H9 (cell line): ENCODE data around the gene CABLES2. TPM values are rescaled to one million over a fixed set of nuclear protein-coding genes. Genes with fewer than 3 reads are reported as not detected.

Experiments
- DNase-seq: peaks from one replicate; pipeline ENCODE4 v3.0.0-alpha.2; 2017
- H2AFZ ChIP-seq: one replicate; pipeline ENCODE4 v1.6.1; 2013; ENCODE audit warnings: mild to moderate bottlenecking, low read length, control low read depth, moderate library complexity
- H2AK5ac ChIP-seq: 2 replicates; pipeline ENCODE4 v1.6.1; 2013; ENCODE audit warnings: low read length, control low read depth, mixed read lengths; ENCODE audit not compliant: insufficient read length
- H2BK120ac ChIP-seq: one replicate; pipeline ENCODE4 v1.6.1; 2013; ENCODE audit warnings: low read depth, mild to moderate bottlenecking, low read length, control low read depth, inconsistent platforms; ENCODE audit not compliant: poor library complexity, severe bottlenecking
- H2BK12ac ChIP-seq: 2 replicates; pipeline ENCODE4 v1.6.1; 2013; ENCODE audit warnings: low read length, control low read depth, mixed read lengths, low read depth; ENCODE audit not compliant: insufficient read length
- H2BK15ac ChIP-seq: 2 replicates; pipeline ENCODE4 v1.6.1; 2013; ENCODE audit warnings: low read depth, low read length, control low read depth
- H2BK20ac ChIP-seq: one replicate; pipeline ENCODE4 v1.6.1; 2013; ENCODE audit warnings: low read depth, mild to moderate bottlenecking, low read length, control low read depth, inconsistent platforms; ENCODE audit not compliant: poor library complexity, severe bottlenecking
- H2BK5ac ChIP-seq: 2 replicates; pipeline ENCODE4 v1.6.1; 2013; ENCODE audit warnings: low read length, control low read depth, mixed read lengths; ENCODE audit not compliant: insufficient read length
- H3K14ac ChIP-seq: 2 replicates; pipeline ENCODE4 v1.6.1; 2013; ENCODE audit warnings: low read length, control low read depth; ENCODE audit not compliant: insufficient read depth
- H3K18ac ChIP-seq: 2 replicates; pipeline ENCODE4 v1.6.1; 2013; ENCODE audit warnings: low read depth, mild to moderate bottlenecking, mixed read lengths, low read length, control low read depth; ENCODE audit not compliant: insufficient read length
- H3K23ac ChIP-seq: 2 replicates; pipeline ENCODE4 v1.6.1; 2013; ENCODE audit warnings: low read length, control low read depth, mixed read lengths, low read depth; ENCODE audit not compliant: insufficient read length
- H3K23me2 ChIP-seq: 2 replicates; pipeline ENCODE4 v1.6.1; 2013; ENCODE audit warnings: low read depth, mild to moderate bottlenecking, mixed read lengths, low read length, control low read depth; ENCODE audit not compliant: insufficient read length, poor library complexity, severe bottlenecking
- H3K27ac ChIP-seq: 2 replicates; pipeline ENCODE4 v1.5.1; 2013; ENCODE audit warnings: low read length, control low read depth, mixed read lengths, low read depth; ENCODE audit not compliant: insufficient read length
- H3K27me3 ChIP-seq: 2 replicates; pipeline ENCODE4 v1.6.1; 2013; ENCODE audit warnings: low read length, control low read depth, inconsistent platforms; ENCODE audit not compliant: insufficient read depth
- H3K4ac ChIP-seq: 2 replicates; pipeline ENCODE4 v1.6.1; 2013; ENCODE audit warnings: low read depth, mild to moderate bottlenecking, control low read depth, inconsistent platforms, low read length, moderate library complexity
- H3K4me1 ChIP-seq: 2 replicates; pipeline ENCODE4 v1.6.1; 2013; ENCODE audit warnings: low read length, control low read depth, inconsistent platforms; ENCODE audit not compliant: insufficient read depth
- H3K4me2 ChIP-seq: 2 replicates; pipeline ENCODE4 v1.6.1; 2013; ENCODE audit warnings: low read length, control low read depth, mixed read lengths; ENCODE audit not compliant: insufficient read length, insufficient read depth
- H3K56ac ChIP-seq: 2 replicates; pipeline ENCODE4 v1.6.1; 2013; ENCODE audit warnings: low read depth, mild to moderate bottlenecking, mixed read lengths, low read length, control low read depth; ENCODE audit not compliant: insufficient read length
- H3K79me1 ChIP-seq: 2 replicates; pipeline ENCODE4 v1.6.1; 2013; ENCODE audit warnings: low read depth, mild to moderate bottlenecking, moderate library complexity, low read length, control low read depth, inconsistent platforms; ENCODE audit not compliant: insufficient read depth, poor library complexity, severe bottlenecking
- H3K79me2 ChIP-seq: 2 replicates; pipeline ENCODE4 v1.6.1; 2013; ENCODE audit warnings: low read length, control low read depth, inconsistent platforms; ENCODE audit not compliant: insufficient read depth
- H3K9ac ChIP-seq: 2 replicates; pipeline ENCODE4 v1.6.1; 2013; ENCODE audit warnings: low read length, control low read depth, mixed read lengths; ENCODE audit not compliant: insufficient read length; ENCODE audit errors: extremely low read depth
- H3K9me3 ChIP-seq: one replicate; pipeline ENCODE4 v1.6.1; 2013; ENCODE audit warnings: low read depth, low read length, inconsistent platforms; ENCODE audit not compliant: control insufficient read depth
- H3T11ph ChIP-seq: one replicate; pipeline ENCODE4 v1.6.1; 2013; ENCODE audit warnings: mild to moderate bottlenecking, low read length, control low read depth, inconsistent platforms
- H4K20me1 ChIP-seq: one replicate; pipeline ENCODE4 v1.6.1; 2013; ENCODE audit not compliant: control insufficient read depth, insufficient read length, insufficient read depth
- H4K5ac ChIP-seq: 2 replicates; pipeline ENCODE4 v1.6.1; 2013; ENCODE audit warnings: low read depth, mild to moderate bottlenecking, mixed read lengths, low read length, control low read depth; ENCODE audit not compliant: insufficient read length
- H4K8ac ChIP-seq: replicated peaks from 2 replicates; pipeline ENCODE4 v1.6.1; 2013; ENCODE audit warnings: low read length, control low read depth, mixed read lengths, low read depth; ENCODE audit not compliant: insufficient read length
- H4K91ac ChIP-seq: 2 replicates; pipeline ENCODE4 v1.6.1; 2013; ENCODE audit warnings: low read depth, mild to moderate bottlenecking, moderate library complexity, mixed read lengths, low read length, control low read depth; ENCODE audit not compliant: insufficient read length
- H3K27ac Mint-ChIP-seq, 3 experiments: 2 replicates in 2 of 3; 3 replicates in 1 of 3; pipeline ENCODE4 v1.8.0; 2020 to 2021; ENCODE audit warnings: mixed read lengths in 3 of 3, mild to moderate bottlenecking in 1 of 3, moderate library complexity in 1 of 3
- H3K27me3 Mint-ChIP-seq: 2 replicates; pipeline ENCODE4 v1.8.0; 2021; ENCODE audit warnings: low read depth, mild to moderate bottlenecking, moderate library complexity, mixed read lengths
- H3K36me3 Mint-ChIP-seq, 3 experiments: 2 replicates in 2 of 3; 3 replicates in 1 of 3; pipeline ENCODE4 v1.8.0; 2020 to 2021; ENCODE audit warnings: low read depth in 3 of 3, mixed read lengths in 3 of 3; ENCODE audit not compliant: insufficient read depth in 1 of 3
- H3K4me1 Mint-ChIP-seq, 2 experiments: 2 replicates each; pipeline ENCODE4 v1.8.0; 2020; ENCODE audit warnings: mixed read lengths in 2 of 2
- H3K4me3 Mint-ChIP-seq, 2 experiments: 2 replicates in 1 of 2; 3 replicates in 1 of 2; pipeline ENCODE4 v1.8.0; 2020 to 2021; ENCODE audit warnings: mild to moderate bottlenecking in 2 of 2, mixed read lengths in 2 of 2, moderate library complexity in 1 of 2
- H3K9me3 Mint-ChIP-seq, 2 experiments: 2 replicates in 1 of 2; 3 replicates in 1 of 2; pipeline ENCODE4 v1.8.0; 2020; ENCODE audit warnings: mild to moderate bottlenecking in 2 of 2, mixed read lengths in 2 of 2, moderate library complexity in 1 of 2
- CTCF ChIP-seq: fragments of 200-600 bp; sonication (generic); conservative IDR thresholded peaks from 3 replicates; pipeline ENCODE4 v1.8.0; 2021; ENCODE audit warnings: antibody characterized with exemption, mild to moderate bottlenecking
- WGBS: extraction: QIAGEN DNeasy Blood & Tissue Kit; methylation state at CpG from one replicate; pipeline ENCODE4 v1.1.7; 2013; ENCODE audit warnings: missing lambda C conversion rate, low lambda C conversion rate, mixed read lengths; ENCODE audit not compliant: insufficient read length; ENCODE audit errors: extremely low coverage; 5-methylcytosine and 5-hydroxymethylcytosine counted together
- total RNA-seq: library from RNA; stranded (reverse); gene quantifications from 2 replicates; pipeline ENCODE4 v1.2.1, GENCODE V29; 2021

Gene CABLES2
- total RNA-seq, 1 experiment from 2014 or later, result 10.8 TPM

- no peaks in the 10 kb centered on the region for H3K27me3 ChIP-seq
- H3K23me2 ChIP-seq, result no peaks in the 10 kb centered on the region
- H2BK120ac ChIP-seq, result no peak overlapping the region
- no peak overlapping the region for H4K91ac ChIP-seq
- no peak overlapping the region for H3K4me2 ChIP-seq
- Mint-ChIP-seq H3K9me3 (no peaks in the 10 kb centered on the region), H3K36me3 (no peaks in the 10 kb centered on the region), H3K4me3 (no peak overlapping the region), H3K27me3 (peaks cover 2% of the 10 kb centered on the region), H3K27ac (no peak overlapping the region), H3K4me1 (peaks cover 3 to 18% of the 10 kb centered on the region in 2 experiments; a peak in 3 of 4 replicates)
- H3K56ac ChIP-seq, result no peak overlapping the region
- H2BK12ac ChIP-seq, result no peak overlapping the region
- no peak overlapping the region for H2AK5ac ChIP-seq
- H4K8ac ChIP-seq, result no peak overlapping the region
- no peak overlapping the region for H3T11ph ChIP-seq
- H3K9ac ChIP-seq, result no peak overlapping the region
- H2BK15ac ChIP-seq, result no peak overlapping the region
- H3K9me3 ChIP-seq, result no peaks in the 10 kb centered on the region
- no peak overlapping the region for H3K27ac ChIP-seq
- H3K18ac ChIP-seq, result no peak overlapping the region
- no peak overlapping the region; the same call in 1 of the 2 replicates for H3K14ac ChIP-seq
- no peak overlapping the region for H3K23ac ChIP-seq
- no peak overlapping the region for H2BK5ac ChIP-seq
- no peaks in the 10 kb centered on the region for H3K79me2 ChIP-seq
- no peak for DNase-seq
- no peaks in the 10 kb centered on the region for H3K4me1 ChIP-seq
- H2BK20ac ChIP-seq, result no peak overlapping the region
- H4K5ac ChIP-seq, result no peak overlapping the region
- H4K20me1 ChIP-seq, result no peaks in the 10 kb centered on the region
- no peak overlapping the region for H2AFZ ChIP-seq
- H3K4ac ChIP-seq, result no peak overlapping the region
- no peaks in the 10 kb centered on the region for H3K79me1 ChIP-seq
- no peak for TF ChIP-seq CTCF
- WGBS, result no CpG with 5 or more reads among the region's 30 CpGs
Measured at GRCh38 chr20:62454904-62455636, 48.0 kb upstream of the CABLES2 start.
